GM23338 (cell line): ENCODE measurements around the gene HBA1.

ENCODE experiments used
- EZH2 ChIP-seq: fragments of 200-600 bp; sonication (generic); IDR thresholded peaks from one replicate; pipeline ENCODE4 v1.8.0; 2017; ENCODE audit warnings: antibody characterized with exemption, mild to moderate bottlenecking, low read depth; ENCODE audit not compliant: unreplicated experiment
- POLR2AphosphoS5 ChIP-seq: IDR thresholded peaks from 2 replicates; pipeline ENCODE4 v1.6.1; 2016; ENCODE audit warnings: antibody characterized with exemption, low read depth
- STAT1 ChIP-seq: IDR thresholded peaks from one replicate; pipeline ENCODE4 v1.6.1; 2016; ENCODE audit warnings: antibody characterized with exemption; ENCODE audit not compliant: unreplicated experiment
- ZNF114 ChIP-seq: fragments of 250-450 bp; sonication (Bioruptor Pico); IDR thresholded peaks from 2 replicates; pipeline ENCODE4 v1.5.0; 2020; ENCODE audit warnings: mild to moderate bottlenecking, moderate library complexity
- TF ChIP-seq, protein P1 (sequence below): fragments of 250-450 bp; sonication (Bioruptor Pico); IDR thresholded peaks from 2 replicates; pipeline ENCODE4 v1.5.0; 2020; ENCODE audit warnings: mild to moderate bottlenecking, moderate library complexity
- TF ChIP-seq, protein P2 (sequence below), 2 experiments: fragments of 200-600 bp in 1 of 2; sonication (generic) in 1 of 2; conservative IDR thresholded peaks; 2 replicates each; pipeline versions ENCODE4 v1.5.1 to v1.6.1; 2016 to 2017; ENCODE audit warnings: antibody characterized with exemption in 2 of 2, low read depth in 2 of 2, mild to moderate bottlenecking in 2 of 2, moderate library complexity in 1 of 2
- TF ChIP-seq, protein P3 (sequence below): IDR thresholded peaks from 2 replicates; pipeline ENCODE4 v1.6.1; 2016; ENCODE audit warnings: antibody characterized with exemption
- TF ChIP-seq, protein P4 (sequence below): IDR thresholded peaks from one replicate; pipeline ENCODE4 v1.6.1; 2018; ENCODE audit warnings: antibody characterized with exemption; ENCODE audit not compliant: unreplicated experiment

DNA sequence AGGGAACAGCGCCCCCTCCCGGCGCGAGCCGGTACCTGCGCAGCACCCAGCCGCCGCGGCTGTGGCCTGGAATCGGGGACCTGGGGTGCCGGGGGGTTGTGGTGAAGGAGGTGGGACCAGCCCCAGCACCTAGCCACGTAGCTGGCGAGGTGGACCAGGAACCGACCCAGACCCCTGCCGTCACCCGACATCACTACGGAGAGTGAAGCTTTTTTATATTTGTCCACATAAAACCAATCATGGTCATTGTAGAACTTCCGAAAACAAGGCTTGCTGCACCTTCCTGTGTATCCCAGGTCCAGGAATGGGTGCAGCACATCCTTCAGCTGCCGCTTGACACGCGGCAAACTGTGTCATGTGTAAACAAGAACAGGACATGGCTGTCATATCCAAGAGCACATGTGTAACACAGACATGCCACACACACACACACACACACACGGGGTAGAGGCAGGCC is 5.1 kb downstream of the HBA1 start:
- TF ChIP-seq, protein P1, sequence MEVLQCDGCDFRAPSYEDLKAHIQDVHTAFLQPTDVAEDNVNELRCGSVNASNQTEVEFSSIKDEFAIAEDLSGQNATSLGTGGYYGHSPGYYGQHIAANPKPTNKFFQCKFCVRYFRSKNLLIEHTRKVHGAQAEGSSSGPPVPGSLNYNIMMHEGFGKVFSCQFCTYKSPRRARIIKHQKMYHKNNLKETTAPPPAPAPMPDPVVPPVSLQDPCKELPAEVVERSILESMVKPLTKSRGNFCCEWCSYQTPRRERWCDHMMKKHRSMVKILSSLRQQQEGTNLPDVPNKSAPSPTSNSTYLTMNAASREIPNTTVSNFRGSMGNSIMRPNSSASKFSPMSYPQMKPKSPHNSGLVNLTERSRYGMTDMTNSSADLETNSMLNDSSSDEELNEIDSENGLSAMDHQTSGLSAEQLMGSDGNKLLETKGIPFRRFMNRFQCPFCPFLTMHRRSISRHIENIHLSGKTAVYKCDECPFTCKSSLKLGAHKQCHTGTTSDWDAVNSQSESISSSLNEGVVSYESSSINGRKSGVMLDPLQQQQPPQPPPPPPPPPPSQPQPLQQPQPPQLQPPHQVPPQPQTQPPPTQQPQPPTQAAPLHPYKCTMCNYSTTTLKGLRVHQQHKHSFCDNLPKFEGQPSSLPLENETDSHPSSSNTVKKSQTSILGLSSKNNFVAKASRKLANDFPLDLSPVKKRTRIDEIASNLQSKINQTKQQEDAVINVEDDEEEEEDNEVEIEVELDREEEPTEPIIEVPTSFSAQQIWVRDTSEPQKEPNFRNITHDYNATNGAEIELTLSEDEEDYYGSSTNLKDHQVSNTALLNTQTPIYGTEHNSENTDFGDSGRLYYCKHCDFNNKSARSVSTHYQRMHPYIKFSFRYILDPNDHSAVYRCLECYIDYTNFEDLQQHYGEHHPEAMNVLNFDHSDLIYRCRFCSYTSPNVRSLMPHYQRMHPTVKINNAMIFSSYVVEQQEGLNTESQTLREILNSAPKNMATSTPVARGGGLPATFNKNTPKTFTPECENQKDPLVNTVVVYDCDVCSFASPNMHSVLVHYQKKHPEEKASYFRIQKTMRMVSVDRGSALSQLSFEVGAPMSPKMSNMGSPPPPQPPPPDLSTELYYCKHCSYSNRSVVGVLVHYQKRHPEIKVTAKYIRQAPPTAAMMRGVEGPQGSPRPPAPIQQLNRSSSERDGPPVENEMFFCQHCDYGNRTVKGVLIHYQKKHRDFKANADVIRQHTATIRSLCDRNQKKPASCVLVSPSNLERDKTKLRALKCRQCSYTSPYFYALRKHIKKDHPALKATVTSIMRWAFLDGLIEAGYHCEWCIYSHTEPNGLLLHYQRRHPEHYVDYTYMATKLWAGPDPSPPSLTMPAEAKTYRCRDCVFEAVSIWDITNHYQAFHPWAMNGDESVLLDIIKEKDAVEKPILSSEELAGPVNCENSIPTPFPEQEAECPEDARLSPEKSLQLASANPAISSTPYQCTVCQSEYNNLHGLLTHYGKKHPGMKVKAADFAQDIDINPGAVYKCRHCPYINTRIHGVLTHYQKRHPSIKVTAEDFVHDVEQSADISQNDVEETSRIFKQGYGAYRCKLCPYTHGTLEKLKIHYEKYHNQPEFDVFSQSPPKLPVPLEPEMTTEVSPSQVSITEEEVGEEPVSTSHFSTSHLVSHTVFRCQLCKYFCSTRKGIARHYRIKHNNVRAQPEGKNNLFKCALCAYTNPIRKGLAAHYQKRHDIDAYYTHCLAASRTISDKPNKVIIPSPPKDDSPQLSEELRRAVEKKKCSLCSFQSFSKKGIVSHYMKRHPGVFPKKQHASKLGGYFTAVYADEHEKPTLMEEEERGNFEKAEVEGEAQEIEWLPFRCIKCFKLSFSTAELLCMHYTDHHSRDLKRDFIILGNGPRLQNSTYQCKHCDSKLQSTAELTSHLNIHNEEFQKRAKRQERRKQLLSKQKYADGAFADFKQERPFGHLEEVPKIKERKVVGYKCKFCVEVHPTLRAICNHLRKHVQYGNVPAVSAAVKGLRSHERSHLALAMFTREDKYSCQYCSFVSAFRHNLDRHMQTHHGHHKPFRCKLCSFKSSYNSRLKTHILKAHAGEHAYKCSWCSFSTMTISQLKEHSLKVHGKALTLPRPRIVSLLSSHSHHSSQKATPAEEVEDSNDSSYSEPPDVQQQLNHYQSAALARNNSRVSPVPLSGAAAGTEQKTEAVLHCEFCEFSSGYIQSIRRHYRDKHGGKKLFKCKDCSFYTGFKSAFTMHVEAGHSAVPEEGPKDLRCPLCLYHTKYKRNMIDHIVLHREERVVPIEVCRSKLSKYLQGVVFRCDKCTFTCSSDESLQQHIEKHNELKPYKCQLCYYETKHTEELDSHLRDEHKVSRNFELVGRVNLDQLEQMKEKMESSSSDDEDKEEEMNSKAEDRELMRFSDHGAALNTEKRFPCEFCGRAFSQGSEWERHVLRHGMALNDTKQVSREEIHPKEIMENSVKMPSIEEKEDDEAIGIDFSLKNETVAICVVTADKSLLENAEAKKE: no peak
- TF ChIP-seq, protein P2, sequence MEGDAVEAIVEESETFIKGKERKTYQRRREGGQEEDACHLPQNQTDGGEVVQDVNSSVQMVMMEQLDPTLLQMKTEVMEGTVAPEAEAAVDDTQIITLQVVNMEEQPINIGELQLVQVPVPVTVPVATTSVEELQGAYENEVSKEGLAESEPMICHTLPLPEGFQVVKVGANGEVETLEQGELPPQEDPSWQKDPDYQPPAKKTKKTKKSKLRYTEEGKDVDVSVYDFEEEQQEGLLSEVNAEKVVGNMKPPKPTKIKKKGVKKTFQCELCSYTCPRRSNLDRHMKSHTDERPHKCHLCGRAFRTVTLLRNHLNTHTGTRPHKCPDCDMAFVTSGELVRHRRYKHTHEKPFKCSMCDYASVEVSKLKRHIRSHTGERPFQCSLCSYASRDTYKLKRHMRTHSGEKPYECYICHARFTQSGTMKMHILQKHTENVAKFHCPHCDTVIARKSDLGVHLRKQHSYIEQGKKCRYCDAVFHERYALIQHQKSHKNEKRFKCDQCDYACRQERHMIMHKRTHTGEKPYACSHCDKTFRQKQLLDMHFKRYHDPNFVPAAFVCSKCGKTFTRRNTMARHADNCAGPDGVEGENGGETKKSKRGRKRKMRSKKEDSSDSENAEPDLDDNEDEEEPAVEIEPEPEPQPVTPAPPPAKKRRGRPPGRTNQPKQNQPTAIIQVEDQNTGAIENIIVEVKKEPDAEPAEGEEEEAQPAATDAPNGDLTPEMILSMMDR (conservative IDR thresholded peaks at IDR 0.05; ENCODE audit: low read depth in 2 of 2): peak; percentile 80 to 92
- TF ChIP-seq POLR2AphosphoS5 (peak; percentile 20), EZH2 (no peak), STAT1 (no peak), ZNF114 (no peak)
- TF ChIP-seq, protein P3, sequence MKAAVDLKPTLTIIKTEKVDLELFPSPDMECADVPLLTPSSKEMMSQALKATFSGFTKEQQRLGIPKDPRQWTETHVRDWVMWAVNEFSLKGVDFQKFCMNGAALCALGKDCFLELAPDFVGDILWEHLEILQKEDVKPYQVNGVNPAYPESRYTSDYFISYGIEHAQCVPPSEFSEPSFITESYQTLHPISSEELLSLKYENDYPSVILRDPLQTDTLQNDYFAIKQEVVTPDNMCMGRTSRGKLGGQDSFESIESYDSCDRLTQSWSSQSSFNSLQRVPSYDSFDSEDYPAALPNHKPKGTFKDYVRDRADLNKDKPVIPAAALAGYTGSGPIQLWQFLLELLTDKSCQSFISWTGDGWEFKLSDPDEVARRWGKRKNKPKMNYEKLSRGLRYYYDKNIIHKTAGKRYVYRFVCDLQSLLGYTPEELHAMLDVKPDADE: no peak
- TF ChIP-seq, protein P4, sequence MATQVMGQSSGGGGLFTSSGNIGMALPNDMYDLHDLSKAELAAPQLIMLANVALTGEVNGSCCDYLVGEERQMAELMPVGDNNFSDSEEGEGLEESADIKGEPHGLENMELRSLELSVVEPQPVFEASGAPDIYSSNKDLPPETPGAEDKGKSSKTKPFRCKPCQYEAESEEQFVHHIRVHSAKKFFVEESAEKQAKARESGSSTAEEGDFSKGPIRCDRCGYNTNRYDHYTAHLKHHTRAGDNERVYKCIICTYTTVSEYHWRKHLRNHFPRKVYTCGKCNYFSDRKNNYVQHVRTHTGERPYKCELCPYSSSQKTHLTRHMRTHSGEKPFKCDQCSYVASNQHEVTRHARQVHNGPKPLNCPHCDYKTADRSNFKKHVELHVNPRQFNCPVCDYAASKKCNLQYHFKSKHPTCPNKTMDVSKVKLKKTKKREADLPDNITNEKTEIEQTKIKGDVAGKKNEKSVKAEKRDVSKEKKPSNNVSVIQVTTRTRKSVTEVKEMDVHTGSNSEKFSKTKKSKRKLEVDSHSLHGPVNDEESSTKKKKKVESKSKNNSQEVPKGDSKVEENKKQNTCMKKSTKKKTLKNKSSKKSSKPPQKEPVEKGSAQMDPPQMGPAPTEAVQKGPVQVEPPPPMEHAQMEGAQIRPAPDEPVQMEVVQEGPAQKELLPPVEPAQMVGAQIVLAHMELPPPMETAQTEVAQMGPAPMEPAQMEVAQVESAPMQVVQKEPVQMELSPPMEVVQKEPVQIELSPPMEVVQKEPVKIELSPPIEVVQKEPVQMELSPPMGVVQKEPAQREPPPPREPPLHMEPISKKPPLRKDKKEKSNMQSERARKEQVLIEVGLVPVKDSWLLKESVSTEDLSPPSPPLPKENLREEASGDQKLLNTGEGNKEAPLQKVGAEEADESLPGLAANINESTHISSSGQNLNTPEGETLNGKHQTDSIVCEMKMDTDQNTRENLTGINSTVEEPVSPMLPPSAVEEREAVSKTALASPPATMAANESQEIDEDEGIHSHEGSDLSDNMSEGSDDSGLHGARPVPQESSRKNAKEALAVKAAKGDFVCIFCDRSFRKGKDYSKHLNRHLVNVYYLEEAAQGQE: peak; percentile 14
